Measurements from ENCODE around the gene KRT84. TPM values are rescaled to one million over a fixed set of nuclear protein-coding genes. Genes with fewer than 3 reads are reported as not detected.
"Not testable (repeated sequence)": the region's sequence is repeated elsewhere in the genome, so short reads cannot be mapped to it uniquely, and the experiment has no call there.

KRT84 gene
- total and polyA plus RNA-seq, 5 donors from 2014 or later, result not detected

DNA sequence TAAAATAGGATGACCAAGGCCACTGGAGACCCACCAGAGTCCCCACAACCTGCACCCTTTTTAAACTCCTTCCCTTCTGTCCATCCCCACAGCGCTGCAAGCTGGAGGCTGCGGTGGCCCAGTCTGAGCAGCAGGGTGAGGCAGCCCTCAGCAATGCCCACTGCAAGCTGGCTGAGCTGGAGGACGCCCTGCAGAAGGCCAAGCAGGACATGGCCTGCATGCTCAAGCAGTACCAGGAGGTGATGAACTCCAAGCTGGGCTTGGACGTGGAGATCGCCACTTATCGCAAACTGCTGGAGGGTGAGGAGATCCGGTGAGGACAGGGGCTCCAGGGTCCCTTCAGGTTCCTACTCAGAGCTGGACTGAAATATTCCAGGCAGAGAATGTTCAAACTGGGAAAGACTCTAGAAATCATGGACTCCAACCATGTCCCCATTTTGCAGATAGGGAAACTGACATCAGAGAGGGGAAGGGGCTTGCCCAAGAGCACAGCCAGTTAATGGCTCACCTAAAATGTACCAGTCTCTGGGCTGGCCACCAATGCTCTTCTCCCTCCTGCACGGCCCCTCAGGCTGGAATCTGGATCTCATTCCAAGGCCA is 35.3 kb downstream of the KRT84 start:
- Mint-ChIP-seq H3K27me3 (no peaks in the 10 kb centered on the region), H3K27ac (no peak overlapping the region), H3K4me1 (peaks cover 3 to 21% (median 18%) of the 10 kb centered on the region in 4 donors), H3K4me3 (no peak overlapping the region), H3K9me3 (peaks cover 0 to 2% (median 0%) of the 10 kb centered on the region in 7 donors), H3K36me3 (no peaks in the 10 kb centered on the region)
- DNase-seq (no peak), ATAC-seq (ENCODE audit: low read depth in 2 of 2) (no peak)
- Histone ChIP-seq H3K4me1 (ENCODE audit: control insufficient read depth, insufficient read depth, low read length, poor library complexity, severe bottlenecking) (peaks cover 25% of the 10 kb centered on the region), H3K4me3 (ENCODE audit: low read depth, low read length) (no peak overlapping the region), H3K36me3 (ENCODE audit: control insufficient read depth, insufficient read depth, low read length) (no peaks in the 10 kb centered on the region), H3K27ac (ENCODE audit: insufficient read depth, low read length, poor library complexity, severe bottlenecking) (no peak overlapping the region), H3K9me3 (ENCODE audit: control insufficient read depth in 2 of 2, low read length in 2 of 2) (no peaks in the 10 kb centered on the region), H3K27me3 (ENCODE audit: control insufficient read depth, insufficient read depth, low read length) (no peaks in the 10 kb centered on the region)

GRCh38 chr12:52349196-52349595 is 36.3 kb downstream of the KRT84 start:
- Histone ChIP-seq H3K9me3 (ENCODE audit: control insufficient read depth in 2 of 2, low read length in 2 of 2) (no peaks in the 10 kb centered on the region), H3K27ac (ENCODE audit: insufficient read depth, low read length, poor library complexity, severe bottlenecking) (no peak overlapping the region), H3K36me3 (ENCODE audit: control insufficient read depth, insufficient read depth, low read length) (no peaks in the 10 kb centered on the region), H3K27me3 (ENCODE audit: control insufficient read depth, insufficient read depth, low read length) (no peaks in the 10 kb centered on the region), H3K4me3 (ENCODE audit: low read depth, low read length) (no peak overlapping the region), H3K4me1 (ENCODE audit: control insufficient read depth, insufficient read depth, low read length, poor library complexity, severe bottlenecking) (peaks cover 25% of the 10 kb centered on the region)
- ATAC-seq (ENCODE audit: low read depth in 2 of 2), result no peak
- Mint-ChIP-seq H3K9me3 (peaks cover 0 to 2% (median 0%) of the 10 kb centered on the region in 7 donors), H3K4me3 (peak overlapping the region in 2 of 4 donors; percentile 1 to 8), H3K4me1 (peaks cover 3 to 22% (median 18%) of the 10 kb centered on the region in 4 donors), H3K27me3 (no peaks in the 10 kb centered on the region), H3K36me3 (no peaks in the 10 kb centered on the region), H3K27ac (no peak overlapping the region)
- DNase-seq, result no peak

GRCh38 chr12:52347551-52348510 is 37.6 kb downstream of the KRT84 start:
- ATAC-seq (ENCODE audit: low read depth in 2 of 2), result no peak
- no peak for DNase-seq
- Histone ChIP-seq H3K4me3 (ENCODE audit: low read depth, low read length) (no peak overlapping the region), H3K27ac (ENCODE audit: insufficient read depth, low read length, poor library complexity, severe bottlenecking) (no peak overlapping the region), H3K9me3 (ENCODE audit: control insufficient read depth in 2 of 2, low read length in 2 of 2) (no peaks in the 10 kb centered on the region), H3K36me3 (ENCODE audit: control insufficient read depth, insufficient read depth, low read length) (no peaks in the 10 kb centered on the region), H3K27me3 (ENCODE audit: control insufficient read depth, insufficient read depth, low read length) (no peaks in the 10 kb centered on the region), H3K4me1 (ENCODE audit: control insufficient read depth, insufficient read depth, low read length, poor library complexity, severe bottlenecking) (peaks cover 25% of the 10 kb centered on the region)
- Mint-ChIP-seq H3K36me3 (no peaks in the 10 kb centered on the region), H3K27ac (no peak overlapping the region), H3K4me3 (peak overlapping the region in 1 of 4 donors; percentile 34), H3K27me3 (no peaks in the 10 kb centered on the region), H3K4me1 (peaks cover 3 to 22% (median 16%) of the 10 kb centered on the region in 4 donors), H3K9me3 (peaks cover 0 to 4% (median 0%) of the 10 kb centered on the region in 7 donors)

GRCh38 chr12:52347016-52347415 is 38.4 kb downstream of the KRT84 start:
- H3K4me3 Mint-ChIP-seq, result no peak overlapping the region
- H3K9me3 Mint-ChIP-seq, result peaks cover 0 to 4% (median 0%) of the 10 kb centered on the region in 7 donors
- H3K4me1 Mint-ChIP-seq, result peaks cover 3 to 15% (median 12%) of the 10 kb centered on the region in 4 donors
- H3K4me1 ChIP-seq (ENCODE audit: control insufficient read depth, insufficient read depth, low read length, poor library complexity, severe bottlenecking), result peaks cover 22% of the 10 kb centered on the region
- no peak for DNase-seq
- no peak overlapping the region for H3K4me3 ChIP-seq (ENCODE audit: low read depth, low read length)
- H3K27me3 Mint-ChIP-seq, result no peaks in the 10 kb centered on the region
- H3K27me3 ChIP-seq (ENCODE audit: control insufficient read depth, insufficient read depth, low read length), result no peaks in the 10 kb centered on the region
- no peaks in the 10 kb centered on the region for H3K9me3 ChIP-seq (ENCODE audit: control insufficient read depth in 2 of 2, low read length in 2 of 2)
- H3K36me3 ChIP-seq (ENCODE audit: control insufficient read depth, insufficient read depth, low read length), result no peaks in the 10 kb centered on the region
- ATAC-seq (ENCODE audit: low read depth in 2 of 2), result no peak
- no peak overlapping the region for H3K27ac ChIP-seq (ENCODE audit: insufficient read depth, low read length, poor library complexity, severe bottlenecking)
- H3K36me3 Mint-ChIP-seq, result no peaks in the 10 kb centered on the region
- no peak overlapping the region for H3K27ac Mint-ChIP-seq

GRCh38 chr12:52346593-52346992 is 38.9 kb downstream of the KRT84 start:
- Histone ChIP-seq H3K9me3 (ENCODE audit: control insufficient read depth in 2 of 2, low read length in 2 of 2) (no peaks in the 10 kb centered on the region), H3K4me1 (ENCODE audit: control insufficient read depth, insufficient read depth, low read length, poor library complexity, severe bottlenecking) (peaks cover 18% of the 10 kb centered on the region), H3K36me3 (ENCODE audit: control insufficient read depth, insufficient read depth, low read length) (no peaks in the 10 kb centered on the region), H3K4me3 (ENCODE audit: low read depth, low read length) (no peak overlapping the region), H3K27ac (ENCODE audit: insufficient read depth, low read length, poor library complexity, severe bottlenecking) (no peak overlapping the region), H3K27me3 (ENCODE audit: control insufficient read depth, insufficient read depth, low read length) (no peaks in the 10 kb centered on the region)
- H3K27ac Mint-ChIP-seq, result peak overlapping the region in 1 of 3 donors; percentile 48
- peaks cover 0 to 4% (median 0%) of the 10 kb centered on the region in 7 donors for H3K9me3 Mint-ChIP-seq
- peaks cover under 1 to 12% (median 8%) of the 10 kb centered on the region in 4 donors for H3K4me1 Mint-ChIP-seq
- H3K36me3 Mint-ChIP-seq, result no peaks in the 10 kb centered on the region
- ATAC-seq (ENCODE audit: low read depth in 2 of 2), result no peak
- H3K27me3 Mint-ChIP-seq, result no peaks in the 10 kb centered on the region
- DNase-seq, result no peak
- H3K4me3 Mint-ChIP-seq, result no peak overlapping the region

DNA sequence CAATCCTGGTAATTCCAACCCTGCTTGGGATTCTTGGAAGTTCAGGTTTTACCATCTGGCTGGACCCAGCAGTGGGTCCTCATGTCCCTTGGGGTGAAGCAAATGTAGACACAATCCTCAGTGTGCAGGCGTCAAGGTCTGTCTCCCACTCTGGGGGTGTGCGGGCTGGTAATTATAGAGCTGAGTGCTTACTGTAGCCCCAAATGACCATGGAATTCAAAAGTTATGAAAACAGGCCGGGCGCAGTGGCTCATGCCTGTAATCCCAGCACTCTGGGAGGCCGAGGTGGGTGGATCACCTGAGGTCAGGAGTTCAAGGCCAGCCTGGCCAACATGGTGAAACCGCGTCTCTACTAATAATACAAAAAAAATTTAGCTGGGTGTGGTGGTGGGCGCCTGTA is 40.4 kb downstream of the KRT84 start:
- H3K36me3 ChIP-seq (ENCODE audit: control insufficient read depth, insufficient read depth, low read length); H3K27me3 ChIP-seq (ENCODE audit: control insufficient read depth, insufficient read depth, low read length); H3K4me3 ChIP-seq (ENCODE audit: low read depth, low read length); H3K36me3 Mint-ChIP-seq; ATAC-seq (ENCODE audit: low read depth in 2 of 2); H3K9me3 Mint-ChIP-seq; H3K27me3 Mint-ChIP-seq; H3K4me1 Mint-ChIP-seq; H3K4me3 Mint-ChIP-seq; H3K27ac Mint-ChIP-seq; DNase-seq; H3K27ac ChIP-seq (ENCODE audit: insufficient read depth, low read length, poor library complexity, severe bottlenecking); H3K4me1 ChIP-seq (ENCODE audit: control insufficient read depth, insufficient read depth, low read length, poor library complexity, severe bottlenecking); H3K9me3 ChIP-seq (ENCODE audit: control insufficient read depth in 2 of 2, low read length in 2 of 2): not testable (repeated sequence)

- H3K27ac ChIP-seq (ENCODE audit: insufficient read depth, low read length, poor library complexity, severe bottlenecking), result no peak overlapping the region
- H3K4me1 ChIP-seq (ENCODE audit: control insufficient read depth, insufficient read depth, low read length, poor library complexity, severe bottlenecking), result no peaks in the 10 kb centered on the region
- no peak overlapping the region for H3K27ac Mint-ChIP-seq
- peaks cover 0 to 4% (median 0%) of the 10 kb centered on the region in 7 donors for H3K9me3 Mint-ChIP-seq
- no peak for ATAC-seq (ENCODE audit: low read depth in 2 of 2)
- H3K36me3 Mint-ChIP-seq, result no peaks in the 10 kb centered on the region
- H3K4me3 ChIP-seq (ENCODE audit: low read depth, low read length), result no peak overlapping the region
- no peak for DNase-seq
- H3K4me3 Mint-ChIP-seq, result no peak overlapping the region
- no peaks in the 10 kb centered on the region for H3K9me3 ChIP-seq (ENCODE audit: control insufficient read depth in 2 of 2, low read length in 2 of 2)
- H3K27me3 ChIP-seq (ENCODE audit: control insufficient read depth, insufficient read depth, low read length), result no peaks in the 10 kb centered on the region
- H3K4me1 Mint-ChIP-seq, result peaks cover 0 to 3% (median 2%) of the 10 kb centered on the region in 4 donors
- no peaks in the 10 kb centered on the region for H3K36me3 ChIP-seq (ENCODE audit: control insufficient read depth, insufficient read depth, low read length)
- no peaks in the 10 kb centered on the region for H3K27me3 Mint-ChIP-seq
Measured at GRCh38 chr12:52344111-52344510, 41.3 kb downstream of the KRT84 start.
